ENCODE measurements around the gene AKAP13.
"Not testable (repeated sequence)": the region's sequence is repeated elsewhere in the genome, so short reads cannot be mapped to it uniquely, and the experiment has no call there.

Gene AKAP13

DNA sequence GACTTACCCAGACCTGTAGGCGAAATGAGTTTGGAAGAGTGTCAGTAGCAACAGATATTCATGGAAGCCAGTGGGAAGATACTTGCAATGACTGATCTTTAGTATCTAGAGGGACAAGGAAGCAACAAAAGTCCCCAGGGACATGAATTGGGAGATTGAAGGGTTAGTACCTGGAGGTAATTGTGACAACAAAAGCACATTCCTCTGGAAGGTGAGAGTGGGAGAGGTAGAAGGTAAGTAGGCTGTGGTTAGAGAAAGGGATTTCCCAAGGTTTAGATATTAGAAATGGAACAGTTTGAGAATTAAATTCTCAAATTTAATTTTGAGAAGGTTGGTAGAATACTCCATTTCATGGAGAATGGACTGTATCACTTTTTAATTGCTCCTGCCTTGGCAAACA, 191.4 kb downstream of the AKAP13 start:
- no peak for DNase-seq (ENCODE audit: low read depth)

DNA sequence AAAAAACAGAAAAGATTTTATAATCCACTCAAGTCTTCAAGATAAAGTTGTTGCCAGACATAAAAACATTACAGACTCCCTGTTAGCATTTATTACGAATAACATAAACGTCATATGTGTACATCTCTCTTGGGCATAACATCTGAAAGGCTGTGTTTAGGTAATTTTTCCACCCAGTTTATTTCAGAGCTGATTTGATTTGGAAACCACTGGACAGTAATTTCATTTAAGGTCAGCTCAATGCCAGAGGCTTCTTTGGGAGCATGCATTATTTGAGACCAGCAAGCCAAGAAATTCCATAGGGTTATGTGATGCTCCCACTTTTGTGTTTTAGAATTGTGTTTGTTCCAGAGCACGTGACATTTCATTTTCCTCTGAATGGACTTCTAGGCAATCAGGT, 196.0 kb downstream of the AKAP13 start:
- DNase-seq (ENCODE audit: low read depth) = no peak

DNA sequence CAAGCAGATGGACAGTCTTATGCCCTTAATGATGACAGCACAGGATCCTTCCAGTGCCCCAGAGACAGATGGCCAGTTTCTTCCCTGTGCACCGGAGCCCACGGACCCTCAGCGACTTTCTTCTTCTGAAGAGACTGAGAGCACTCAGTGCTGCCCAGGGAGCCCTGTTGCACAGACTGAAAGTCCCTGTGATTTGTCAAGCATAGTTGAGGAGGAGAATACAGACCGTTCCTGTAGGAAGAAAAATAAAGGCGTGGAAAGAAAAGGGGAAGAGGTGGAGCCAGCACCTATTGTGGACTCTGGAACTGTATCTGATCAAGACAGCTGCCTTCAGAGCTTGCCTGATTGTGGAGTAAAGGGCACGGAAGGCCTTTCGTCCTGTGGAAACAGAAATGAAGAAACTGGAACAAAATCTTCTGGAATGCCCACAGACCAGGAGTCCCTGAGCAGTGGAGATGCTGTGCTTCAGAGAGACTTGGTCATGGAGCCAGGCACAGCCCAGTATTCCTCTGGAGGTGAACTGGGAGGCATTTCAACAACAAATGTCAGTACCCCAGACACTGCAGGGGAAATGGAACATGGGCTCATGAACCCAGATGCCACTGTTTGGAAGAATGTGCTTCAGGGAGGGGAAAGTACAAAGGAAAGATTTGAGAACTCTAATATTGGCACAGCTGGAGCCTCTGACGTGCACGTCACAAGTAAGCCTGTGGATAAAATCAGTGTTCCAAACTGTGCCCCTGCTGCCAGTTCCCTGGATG, 198.7 kb downstream of the AKAP13 start:
- no peak for DNase-seq (ENCODE audit: low read depth)

DNA sequence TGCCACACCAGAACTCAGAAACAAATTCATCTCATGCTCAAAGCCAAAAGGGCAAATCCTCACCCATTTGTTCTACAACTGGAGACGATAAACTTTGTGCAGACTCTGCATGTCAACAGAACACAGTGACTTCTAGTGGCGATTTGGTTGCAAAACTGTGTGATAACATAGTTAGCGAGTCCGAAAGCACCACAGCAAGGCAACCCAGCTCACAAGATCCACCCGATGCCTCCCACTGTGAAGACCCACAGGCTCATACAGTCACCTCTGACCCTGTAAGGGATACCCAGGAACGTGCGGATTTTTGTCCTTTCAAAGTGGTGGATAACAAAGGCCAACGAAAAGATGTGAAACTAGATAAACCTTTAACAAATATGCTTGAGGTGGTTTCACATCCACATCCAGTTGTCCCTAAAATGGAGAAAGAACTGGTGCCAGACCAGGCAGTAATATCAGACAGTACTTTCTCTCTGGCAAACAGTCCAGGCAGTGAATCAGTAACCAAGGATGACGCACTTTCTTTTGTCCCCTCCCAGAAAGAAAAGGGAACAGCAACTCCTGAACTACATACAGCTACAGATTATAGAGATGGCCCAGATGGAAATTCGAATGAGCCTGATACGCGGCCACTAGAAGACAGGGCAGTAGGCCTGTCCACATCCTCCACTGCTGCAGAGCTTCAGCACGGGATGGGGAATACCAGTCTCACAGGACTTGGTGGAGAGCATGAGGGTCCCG, 199.7 kb downstream of the AKAP13 start:
- peak; percentile 41 for DNase-seq (ENCODE audit: low read depth)

DNA sequence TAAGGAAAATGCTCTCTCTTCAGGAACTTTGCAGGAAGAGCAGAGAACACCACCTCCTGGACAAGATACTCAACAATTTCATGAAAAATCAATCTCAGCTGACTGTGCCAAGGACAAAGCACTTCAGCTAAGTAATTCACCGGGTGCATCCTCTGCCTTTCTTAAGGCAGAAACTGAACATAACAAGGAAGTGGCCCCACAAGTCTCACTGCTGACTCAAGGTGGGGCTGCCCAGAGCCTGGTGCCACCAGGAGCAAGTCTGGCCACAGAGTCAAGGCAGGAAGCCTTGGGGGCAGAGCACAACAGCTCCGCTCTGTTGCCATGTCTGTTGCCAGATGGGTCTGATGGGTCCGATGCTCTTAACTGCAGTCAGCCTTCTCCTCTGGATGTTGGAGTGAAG, 200.5 kb downstream of the AKAP13 start:
- no peak for DNase-seq (ENCODE audit: low read depth)

DNA sequence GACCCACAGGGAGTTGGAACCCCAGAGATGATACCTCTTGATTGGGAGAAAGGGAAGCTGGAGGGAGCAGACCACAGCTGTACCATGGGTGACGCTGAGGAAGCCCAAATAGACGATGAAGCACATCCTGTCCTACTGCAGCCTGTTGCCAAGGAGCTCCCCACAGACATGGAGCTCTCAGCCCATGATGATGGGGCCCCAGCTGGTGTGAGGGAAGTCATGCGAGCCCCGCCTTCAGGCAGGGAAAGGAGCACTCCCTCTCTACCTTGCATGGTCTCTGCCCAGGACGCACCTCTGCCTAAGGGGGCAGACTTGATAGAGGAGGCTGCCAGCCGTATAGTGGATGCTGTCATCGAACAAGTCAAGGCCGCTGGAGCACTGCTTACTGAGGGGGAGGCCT, 201.1 kb downstream of the AKAP13 start:
- DNase-seq (ENCODE audit: low read depth) = no peak

DNA sequence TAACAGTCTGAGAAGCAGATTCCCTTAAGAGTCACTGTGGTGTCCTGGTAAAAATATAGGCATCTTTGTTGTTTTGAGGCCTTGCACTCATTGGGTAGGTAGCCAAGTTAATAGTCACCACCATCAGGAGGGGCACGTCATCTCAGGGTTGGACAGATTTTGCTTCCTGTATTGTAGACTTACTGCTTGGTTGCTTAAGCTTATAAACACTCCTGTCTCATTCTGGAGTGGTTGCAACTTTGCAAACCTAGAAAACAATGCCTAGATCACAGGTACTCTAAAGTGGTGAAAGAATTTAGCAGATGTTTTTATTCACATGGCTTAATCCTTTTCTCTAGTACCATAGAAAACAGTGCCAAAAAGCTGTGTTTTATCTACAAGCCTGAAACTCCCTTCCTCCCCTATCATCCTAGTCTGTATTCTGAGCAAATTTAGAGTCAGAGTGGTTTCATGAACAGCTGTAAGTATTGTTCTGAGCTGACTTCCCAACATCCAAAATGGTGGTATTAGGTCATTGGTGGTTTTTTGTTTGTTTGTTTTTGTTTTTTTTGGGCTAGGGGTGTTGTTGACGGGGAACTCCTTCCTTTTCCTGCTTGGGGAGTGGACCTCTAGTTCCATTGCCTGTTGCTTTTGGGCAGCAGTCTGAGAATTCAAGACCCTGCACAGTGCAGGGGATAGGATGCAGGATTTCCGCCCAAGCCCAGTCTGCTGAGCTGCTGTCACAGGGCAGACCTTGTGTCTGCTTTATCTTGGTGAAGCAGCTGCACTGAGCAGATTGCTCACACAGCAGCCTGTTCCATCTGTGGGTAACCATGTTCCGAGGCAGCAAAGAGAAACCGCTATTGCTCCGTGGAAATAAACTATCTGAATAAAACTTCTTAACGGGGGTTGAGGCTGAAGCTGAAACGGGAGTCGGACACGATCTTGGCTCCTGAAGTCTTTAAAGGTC, 202.0 kb downstream of the AKAP13 start:
- peak; percentile 45 for DNase-seq (ENCODE audit: low read depth)

DNA sequence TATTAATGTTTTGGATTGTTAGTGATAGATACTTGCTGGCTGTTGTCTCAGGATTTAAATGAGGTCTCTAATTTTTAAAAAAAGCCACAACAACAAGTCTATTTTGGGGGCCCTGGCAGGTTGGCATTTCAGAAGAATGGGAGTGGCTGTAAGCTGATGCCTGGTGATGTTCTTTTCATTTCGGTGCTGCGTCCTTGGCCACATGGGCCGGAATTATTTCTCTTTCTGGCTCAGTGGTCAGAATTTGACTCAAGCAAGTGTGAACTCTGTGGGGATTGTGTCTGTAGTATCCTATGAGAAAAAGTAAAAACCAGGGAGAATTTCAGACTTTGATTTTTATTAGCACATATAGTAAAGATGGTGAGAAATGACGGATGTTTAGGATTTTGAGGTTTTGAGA, 203.0 kb downstream of the AKAP13 start:
- no peak for DNase-seq (ENCODE audit: low read depth)

DNA sequence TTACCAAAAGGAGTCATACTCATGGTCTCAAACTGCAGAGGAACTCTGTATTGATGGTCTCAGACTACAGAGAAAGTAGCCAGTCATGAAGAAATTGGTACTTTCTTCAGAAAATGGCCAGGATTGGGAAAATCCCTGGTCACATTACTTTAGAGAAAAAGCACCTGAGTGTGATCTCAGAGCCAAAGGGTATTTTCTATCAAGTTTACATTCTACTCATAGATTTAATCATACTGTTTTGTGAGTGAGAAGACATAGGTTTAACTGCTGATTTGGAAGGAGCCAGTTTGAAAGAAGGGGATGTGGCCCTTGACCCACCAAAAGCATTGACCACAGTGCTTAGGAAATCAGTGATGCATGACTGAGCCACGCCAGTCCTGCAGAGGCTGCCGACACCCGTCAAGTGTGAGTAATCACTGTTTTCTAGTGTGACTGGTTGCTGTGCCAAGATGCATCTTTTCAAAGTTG, 203.6 kb downstream of the AKAP13 start:
- no peak for DNase-seq (ENCODE audit: low read depth)

DNA sequence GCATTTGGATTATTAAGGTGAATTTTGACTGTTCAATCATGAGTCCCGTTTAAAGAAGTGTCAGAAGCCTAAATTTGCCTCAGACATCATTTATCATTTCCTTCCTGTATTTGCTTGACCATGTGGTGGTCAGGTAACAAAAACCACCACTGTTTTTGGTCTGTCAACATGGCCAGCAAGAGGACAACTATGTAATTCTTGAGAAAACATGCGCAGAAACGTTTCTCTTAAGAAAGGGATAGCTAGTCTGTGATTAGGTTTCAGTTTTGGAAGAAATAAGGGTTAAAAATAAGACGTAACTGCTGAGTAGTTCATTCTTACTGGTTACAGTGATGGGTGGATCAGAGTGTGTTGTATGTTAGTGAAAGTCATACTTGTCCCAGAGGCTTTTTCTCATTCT, 204.5 kb downstream of the AKAP13 start:
- DNase-seq (ENCODE audit: low read depth) = no peak

DNA sequence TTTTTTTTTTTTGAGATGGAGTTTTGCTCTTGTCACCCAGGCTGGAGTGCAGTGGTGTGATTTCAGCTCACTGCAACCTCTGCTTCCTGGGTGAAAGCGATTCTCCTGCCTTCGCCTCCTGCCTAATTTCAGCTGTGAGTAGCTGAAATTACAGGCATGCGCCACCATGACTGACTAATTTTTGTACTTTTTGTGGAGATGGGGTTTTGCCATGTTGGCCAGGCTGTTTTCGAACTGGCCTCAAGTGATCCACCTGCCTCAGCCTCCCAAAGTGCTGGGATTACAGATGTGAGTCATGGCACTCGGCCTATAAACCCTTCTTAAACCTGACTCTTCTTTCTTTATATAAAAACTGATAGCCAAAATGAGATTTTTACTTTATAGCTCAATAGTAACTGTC, 205.8 kb downstream of the AKAP13 start:
- not testable (repeated sequence) for DNase-seq (ENCODE audit: low read depth)

DNA sequence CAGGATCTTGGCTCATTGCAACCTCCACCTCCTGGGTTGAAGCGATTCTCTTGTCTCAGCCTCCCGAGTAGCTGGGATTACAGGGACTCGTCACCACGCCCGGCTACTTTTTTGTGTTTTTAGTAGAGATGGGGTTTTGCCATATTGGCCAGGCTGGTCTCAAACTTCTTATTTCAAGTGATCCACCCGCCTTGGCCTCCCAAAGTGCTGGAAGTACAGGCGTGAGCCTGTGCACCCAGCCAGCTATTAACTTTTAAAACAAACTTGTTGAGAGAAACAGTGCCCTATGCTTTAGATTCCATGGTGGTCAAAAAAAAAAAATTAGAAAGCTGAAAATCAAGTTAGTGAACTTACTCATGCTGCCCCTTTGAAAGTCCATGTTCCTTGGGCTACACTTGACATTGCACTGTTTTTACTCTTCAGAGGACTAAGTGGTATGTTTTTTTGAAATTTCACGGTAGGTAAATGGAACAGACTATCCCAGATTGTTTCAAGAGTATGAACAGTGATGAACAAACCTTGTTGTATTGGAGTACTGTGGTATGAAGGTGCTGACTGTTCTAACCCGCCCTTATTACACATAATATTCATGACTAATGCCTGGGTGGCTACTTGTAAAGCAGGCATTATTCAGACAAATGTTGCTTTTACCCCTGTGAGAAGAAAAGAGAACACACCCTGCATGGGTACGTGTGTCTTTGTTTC, 207.5 kb downstream of the AKAP13 start:
- DNase-seq (ENCODE audit: low read depth) = no peak

DNA sequence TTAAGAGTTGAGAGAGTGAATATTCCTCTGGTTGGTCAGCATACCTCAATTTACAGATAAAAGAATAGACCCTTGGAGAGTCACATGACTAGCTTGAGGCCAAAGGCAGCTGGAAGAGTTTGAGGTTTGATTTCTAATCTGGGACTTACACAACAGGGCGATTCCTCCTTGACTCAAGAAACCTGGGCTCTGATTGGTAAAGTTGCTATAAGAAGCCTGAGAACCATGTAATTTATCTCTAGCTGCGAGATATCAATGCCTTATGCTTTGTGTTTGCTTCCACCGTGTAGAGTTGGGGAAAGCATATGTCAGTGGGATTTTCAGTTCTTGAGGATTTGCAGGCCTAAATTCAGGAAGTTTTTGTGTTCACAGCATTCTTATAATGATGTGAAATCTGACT, 208.3 kb downstream of the AKAP13 start:
- DNase-seq (ENCODE audit: low read depth) = no peak

DNA sequence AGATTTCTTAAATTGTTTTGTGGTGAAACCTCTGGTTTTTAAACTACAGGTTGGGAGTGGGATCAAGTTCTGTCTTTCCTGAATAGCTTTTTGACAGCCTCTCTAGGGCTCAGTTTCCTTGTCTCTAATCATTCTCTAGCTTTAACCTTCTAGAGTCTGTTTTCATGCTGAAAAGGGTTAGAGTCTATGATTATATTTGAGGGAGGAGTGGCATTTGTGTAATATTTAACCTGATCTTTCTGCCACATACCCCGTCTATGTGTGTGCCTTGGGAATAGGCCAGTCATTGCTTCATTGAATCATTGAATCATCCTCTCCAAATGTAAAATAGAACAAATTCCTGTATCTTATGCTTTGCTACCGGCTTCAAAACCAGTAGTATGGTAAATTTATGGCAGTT, 209.4 kb downstream of the AKAP13 start:
- peak; percentile 67 for DNase-seq (ENCODE audit: low read depth)

DNA sequence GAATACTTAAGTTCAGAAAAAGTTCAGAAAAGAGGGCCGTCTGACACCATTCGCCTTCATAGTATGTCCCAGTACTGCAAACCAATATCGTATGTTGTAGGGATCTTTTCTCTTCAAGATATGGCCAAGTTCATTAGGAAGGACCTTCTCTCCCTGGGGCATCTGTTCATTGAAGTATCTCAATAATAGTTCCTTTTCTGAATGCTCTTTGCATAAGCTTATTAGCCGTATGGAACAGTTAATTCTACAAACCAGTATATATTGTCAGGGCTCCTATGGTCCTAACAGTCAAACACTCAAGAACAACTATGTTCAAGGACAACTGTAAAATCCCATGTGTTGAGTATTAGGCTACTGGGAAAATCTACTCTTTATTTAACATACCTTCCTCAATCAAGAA, 211.2 kb downstream of the AKAP13 start:
- no peak for DNase-seq (ENCODE audit: low read depth)

DNA sequence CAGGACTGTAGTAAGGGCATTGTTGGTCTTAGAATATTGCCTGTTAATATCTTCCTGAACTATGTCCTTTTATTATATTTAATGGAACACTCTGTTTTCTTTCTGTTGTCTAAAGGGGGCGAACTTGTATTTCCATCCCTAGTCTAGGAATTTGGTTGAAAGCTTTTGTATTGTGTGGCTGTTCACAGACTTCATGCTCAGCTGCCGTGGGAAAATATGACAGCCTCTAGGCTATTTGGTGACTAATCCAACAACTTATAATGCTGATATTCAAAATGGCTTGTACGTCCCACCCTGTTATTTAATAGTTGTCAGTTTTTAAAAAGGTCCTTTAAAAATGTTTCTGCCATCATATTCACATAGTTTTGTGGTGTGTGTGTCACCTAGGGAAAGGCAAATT, 211.7 kb downstream of the AKAP13 start:
- peak; percentile 68 for DNase-seq (ENCODE audit: low read depth)

DNA sequence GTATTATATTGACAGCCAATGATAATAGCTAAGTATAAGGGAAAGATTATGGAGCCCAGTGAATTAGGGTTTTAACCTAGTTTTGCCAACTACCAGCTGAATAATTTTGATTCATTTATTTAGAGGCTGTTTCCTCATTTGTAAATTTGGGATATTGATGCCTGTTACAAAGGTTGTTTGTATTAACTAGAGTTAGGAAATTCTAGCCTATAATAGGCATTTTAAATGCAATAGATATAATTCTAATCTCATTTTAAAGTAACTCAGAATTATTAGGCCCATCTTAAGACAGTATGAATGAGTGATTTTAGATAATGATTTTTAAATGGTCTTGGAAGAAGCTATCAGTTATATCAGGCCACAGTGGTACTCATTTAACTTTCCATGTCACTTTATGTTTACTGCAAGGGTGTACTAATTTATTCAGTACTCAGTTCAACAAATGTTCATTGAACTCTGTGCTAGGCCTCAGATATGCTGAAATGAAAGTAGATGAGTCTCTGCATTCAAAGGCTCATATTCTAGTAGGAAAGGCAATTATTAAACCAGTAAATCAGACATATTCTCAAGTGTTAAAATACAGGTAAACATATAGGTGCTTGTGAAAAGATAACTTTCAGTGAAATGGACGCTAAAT, 213.5 kb downstream of the AKAP13 start:
- no peak for DNase-seq (ENCODE audit: low read depth)

DNA sequence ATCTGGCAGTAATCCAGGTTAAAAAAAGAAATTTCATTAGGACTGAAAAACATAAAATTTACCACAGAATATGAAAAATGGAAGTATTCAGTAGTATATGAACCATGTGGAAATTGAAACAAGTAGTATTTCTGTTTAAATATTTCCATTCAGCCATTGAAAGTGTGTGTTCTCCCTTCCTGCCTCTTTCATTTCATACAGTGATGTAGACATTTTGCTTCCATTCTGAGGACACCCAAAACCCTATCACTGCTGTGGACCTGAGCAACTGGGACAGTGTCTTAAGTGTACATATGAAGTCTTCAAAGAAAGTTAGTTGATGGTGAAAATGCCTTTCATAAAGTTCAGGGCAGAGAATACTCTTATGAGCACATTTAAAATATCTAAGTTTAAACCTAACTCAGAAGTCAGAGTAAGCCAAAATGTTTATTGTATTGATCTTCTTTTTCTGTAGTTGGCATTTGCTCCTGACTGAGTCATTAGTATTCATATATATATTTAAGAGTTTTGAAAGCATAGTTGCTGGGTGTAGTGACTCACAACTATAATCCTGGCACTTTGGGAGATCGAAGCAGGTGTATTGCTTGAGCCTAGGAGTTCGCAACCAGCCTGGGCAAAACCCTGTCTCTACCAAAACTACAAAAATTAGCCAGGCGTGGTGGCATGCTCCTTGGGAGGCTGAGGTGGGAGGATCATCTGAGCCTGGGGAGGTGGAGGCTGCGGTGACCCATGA, 215.6 kb downstream of the AKAP13 start:
- no peak for DNase-seq (ENCODE audit: low read depth)

DNA sequence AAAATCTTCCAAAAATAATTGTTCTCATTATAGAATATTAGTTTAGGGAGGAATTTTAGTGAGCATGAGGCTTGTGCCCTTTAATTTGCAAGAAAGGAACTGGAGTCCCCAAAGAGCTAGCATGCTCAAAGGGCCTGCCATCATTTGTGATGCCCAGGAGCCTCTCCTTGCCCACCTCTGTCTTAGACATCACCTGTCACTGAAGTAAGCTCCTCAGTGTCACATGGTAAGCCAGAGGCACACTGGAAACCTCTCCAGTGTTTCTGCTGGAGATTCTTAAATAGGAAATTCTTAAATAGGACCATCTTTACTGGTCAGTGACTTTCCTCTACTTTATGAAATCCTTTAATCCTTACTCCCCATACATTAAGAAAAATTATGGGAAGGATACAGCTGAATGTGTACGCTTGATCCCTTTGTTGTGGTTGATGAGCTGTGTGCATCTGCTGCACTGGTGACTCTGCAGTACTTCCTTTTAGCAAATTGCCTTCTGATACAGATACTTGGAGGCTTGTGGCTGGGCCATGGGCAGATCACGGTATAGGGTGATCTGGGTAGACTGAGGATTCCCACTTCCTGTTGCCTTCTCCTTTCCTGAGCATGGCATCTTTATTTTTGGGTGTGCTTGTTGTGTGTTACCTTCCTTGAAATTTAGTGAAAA, 216.9 kb downstream of the AKAP13 start:
- no peak for DNase-seq (ENCODE audit: low read depth)

DNA sequence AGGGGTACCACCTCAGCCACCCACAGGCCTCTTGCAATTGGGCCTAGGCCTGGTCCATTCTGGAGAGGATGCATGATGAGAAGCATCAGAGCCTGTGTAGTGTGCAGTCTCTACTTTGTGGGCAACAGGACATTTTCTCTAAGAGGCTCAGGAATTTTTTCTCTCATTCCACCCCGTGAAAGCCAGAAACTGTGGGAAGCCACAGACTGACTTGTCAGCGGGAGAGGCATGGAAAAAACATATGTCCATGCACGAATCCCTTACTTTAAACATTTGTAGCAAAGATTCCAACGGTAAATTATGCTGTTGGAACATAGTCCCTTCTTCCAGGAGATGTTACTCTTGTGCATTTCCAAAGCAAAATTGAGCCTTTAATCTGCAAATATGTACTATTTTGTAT, 217.8 kb downstream of the AKAP13 start:
- no peak for DNase-seq (ENCODE audit: low read depth)
